ENCODE results near the gene CDH23.

The CDH23 gene

GRCh38 chr10:71630168-71630567, 233.4 kb downstream of the CDH23 start:
- DNase-seq = no peak

- DNase-seq = no peak
These were observed 234.5 kb downstream of the CDH23 start for GRCh38 chr10:71631007-71631861.

GRCh38 chr10:71632200-71632820, 235.6 kb downstream of the CDH23 start:
- DNase-seq = no peak

- DNase-seq = no peak
These were observed 236.3 kb downstream of the CDH23 start for GRCh38 chr10:71632896-71633600.

- no peak for DNase-seq
These were observed 237.2 kb downstream of the CDH23 start for GRCh38 chr10:71633920-71634319.

- no peak for DNase-seq
These were observed 237.9 kb downstream of the CDH23 start for GRCh38 chr10:71634531-71635164.

GRCh38 chr10:71635251-71635866, 238.6 kb downstream of the CDH23 start:
- DNase-seq = no peak

GRCh38 chr10:71635867-71636266, 239.1 kb downstream of the CDH23 start:
- no peak for DNase-seq

- DNase-seq = no peak
These were observed 239.9 kb downstream of the CDH23 start for GRCh38 chr10:71636588-71636987.

- DNase-seq = no peak
These were observed 240.6 kb downstream of the CDH23 start for GRCh38 chr10:71637305-71637704.

- DNase-seq = no peak
These were observed 241.5 kb downstream of the CDH23 start for GRCh38 chr10:71638064-71638821.

- no peak for DNase-seq
These were observed 242.4 kb downstream of the CDH23 start for GRCh38 chr10:71638822-71639719.

- no peak for DNase-seq
These were observed 243.9 kb downstream of the CDH23 start for GRCh38 chr10:71640607-71641006.

GRCh38 chr10:71641449-71641848, 244.7 kb downstream of the CDH23 start:
- no peak for DNase-seq

- no peak for DNase-seq
These were observed 245.3 kb downstream of the CDH23 start for GRCh38 chr10:71641986-71642385.

- DNase-seq = no peak
These were observed 247.2 kb downstream of the CDH23 start for GRCh38 chr10:71643904-71644303.

GRCh38 chr10:71644307-71645180, 247.8 kb downstream of the CDH23 start:
- DNase-seq = no peak

- no peak for DNase-seq
These were observed 248.5 kb downstream of the CDH23 start for GRCh38 chr10:71645185-71645584.

GRCh38 chr10:71646037-71646436, 249.3 kb downstream of the CDH23 start:
- DNase-seq = no peak
